Jurkat, Clone E6-1 (cell line): ENCODE data around the gene DYSF.
"Not testable (repeated sequence)": the region's sequence is repeated elsewhere in the genome, so short reads cannot be mapped to it uniquely, and the experiment has no call there.

Source experiments
- DNase-seq: peaks from one replicate; pipeline ENCODE4 v3.0.0-alpha.2; 2011; ENCODE audit warnings: low read depth, low spot score
- H3K4me3 ChIP-seq: 2 replicates; pipeline ENCODE4 v1.5.1; 2011; ENCODE audit warnings: mild to moderate bottlenecking, low read length, control low read depth, moderate library complexity

Gene DYSF

GRCh38 chr2:71491551-71491950, 38.2 kb downstream of the DYSF start:
- DNase-seq, H3K4me3 ChIP-seq: not testable (repeated sequence)

GRCh38 chr2:71492112-71492511, 38.8 kb downstream of the DYSF start:
- DNase-seq, result no peak
- H3K4me3 ChIP-seq, result no peak overlapping the region

GRCh38 chr2:71494091-71494490, 40.7 kb downstream of the DYSF start:
- no peak overlapping the region for H3K4me3 ChIP-seq
- DNase-seq, result no peak

- H3K4me3 ChIP-seq, result no peak overlapping the region
- no peak for DNase-seq
Measured at GRCh38 chr2:71494523-71495155, 41.3 kb downstream of the DYSF start.

GRCh38 chr2:71496156-71496770, 42.9 kb downstream of the DYSF start:
- no peak for DNase-seq
- H3K4me3 ChIP-seq, result no peak overlapping the region

GRCh38 chr2:71498261-71498701, 44.9 kb downstream of the DYSF start:
- no peak for DNase-seq
- no peak overlapping the region for H3K4me3 ChIP-seq

GRCh38 chr2:71499691-71500090, 46.3 kb downstream of the DYSF start:
- DNase-seq, result no peak
- no peak overlapping the region for H3K4me3 ChIP-seq

GRCh38 chr2:71500426-71501079, 47.2 kb downstream of the DYSF start:
- no peak for DNase-seq
- no peak overlapping the region for H3K4me3 ChIP-seq

GRCh38 chr2:71502941-71503738, 49.8 kb downstream of the DYSF start:
- no peak overlapping the region for H3K4me3 ChIP-seq
- DNase-seq, result no peak

GRCh38 chr2:71503837-71504236, 50.5 kb downstream of the DYSF start:
- DNase-seq, result no peak

GRCh38 chr2:71504611-71505010, 51.2 kb downstream of the DYSF start:
- no peak overlapping the region for H3K4me3 ChIP-seq
- DNase-seq, result no peak

More at GRCh38 chr2:71503837-71504236, 50.5 kb downstream of the DYSF start:
- no peak overlapping the region for H3K4me3 ChIP-seq

GRCh38 chr2:71505086-71505769, 51.9 kb downstream of the DYSF start:
- H3K4me3 ChIP-seq, result no peak overlapping the region
- no peak for DNase-seq

GRCh38 chr2:71505770-71506140, 52.4 kb downstream of the DYSF start:
- H3K4me3 ChIP-seq, result no peak overlapping the region
- no peak for DNase-seq

- no peak overlapping the region for H3K4me3 ChIP-seq
- DNase-seq, result no peak
Measured at GRCh38 chr2:71506222-71507153, 53.1 kb downstream of the DYSF start.

- no peak for DNase-seq
- no peak overlapping the region for H3K4me3 ChIP-seq
Measured at GRCh38 chr2:71507476-71507875, 54.1 kb downstream of the DYSF start.

GRCh38 chr2:71510196-71510807, 56.9 kb downstream of the DYSF start:
- H3K4me3 ChIP-seq, result no peak overlapping the region
- peak; percentile 41 for DNase-seq

- DNase-seq, result no peak
- H3K4me3 ChIP-seq, result no peak overlapping the region
Measured at GRCh38 chr2:71510938-71511337, 57.6 kb downstream of the DYSF start.

GRCh38 chr2:71511776-71512175, 58.4 kb downstream of the DYSF start:
- no peak overlapping the region for H3K4me3 ChIP-seq
- no peak for DNase-seq
